ENCODE results near the gene FAM81B. TPM values are rescaled to one million over a fixed set of nuclear protein-coding genes. Genes with fewer than 3 reads are reported as not detected.

FAM81B gene
- total and polyA plus RNA-seq, 3 donors from 2014 or later, result 27.1 to 65.2 (median 63.3) TPM

DNA sequence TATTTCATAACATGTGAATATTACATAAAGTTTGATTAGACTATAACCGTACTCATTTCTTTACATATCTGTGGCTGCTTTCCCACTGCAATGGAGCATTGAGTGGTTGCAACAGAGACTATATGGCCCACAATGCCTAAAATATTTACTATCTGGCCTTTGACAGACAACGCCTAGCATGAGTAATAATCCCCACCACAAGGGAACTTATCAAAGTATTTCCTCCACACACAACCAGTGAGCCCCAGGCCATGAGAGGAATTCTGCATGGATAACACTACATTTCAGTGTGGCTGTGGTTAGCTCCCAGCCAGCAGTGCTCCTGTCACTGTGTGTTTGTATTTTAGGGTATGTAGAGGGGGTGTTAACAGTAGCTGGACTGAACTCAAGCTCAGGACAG, 54.8 kb downstream of the FAM81B start:
- Histone ChIP-seq H3K4me3 (no peak overlapping the region), H3K27me3 (no peaks in the 10 kb centered on the region), H3K9me3 (no peaks in the 10 kb centered on the region), H3K36me3 (ENCODE audit: low read depth, missing control alignments) (no peaks in the 10 kb centered on the region), H3K4me1 (no peaks in the 10 kb centered on the region), H3K27ac (no peak overlapping the region)
- DNase-seq, result no peak
- intact Hi-C loops (cut with DNase I; ENCODE audit: low total_unique reads), result no loop called here
- TF ChIP-seq, protein P1, sequence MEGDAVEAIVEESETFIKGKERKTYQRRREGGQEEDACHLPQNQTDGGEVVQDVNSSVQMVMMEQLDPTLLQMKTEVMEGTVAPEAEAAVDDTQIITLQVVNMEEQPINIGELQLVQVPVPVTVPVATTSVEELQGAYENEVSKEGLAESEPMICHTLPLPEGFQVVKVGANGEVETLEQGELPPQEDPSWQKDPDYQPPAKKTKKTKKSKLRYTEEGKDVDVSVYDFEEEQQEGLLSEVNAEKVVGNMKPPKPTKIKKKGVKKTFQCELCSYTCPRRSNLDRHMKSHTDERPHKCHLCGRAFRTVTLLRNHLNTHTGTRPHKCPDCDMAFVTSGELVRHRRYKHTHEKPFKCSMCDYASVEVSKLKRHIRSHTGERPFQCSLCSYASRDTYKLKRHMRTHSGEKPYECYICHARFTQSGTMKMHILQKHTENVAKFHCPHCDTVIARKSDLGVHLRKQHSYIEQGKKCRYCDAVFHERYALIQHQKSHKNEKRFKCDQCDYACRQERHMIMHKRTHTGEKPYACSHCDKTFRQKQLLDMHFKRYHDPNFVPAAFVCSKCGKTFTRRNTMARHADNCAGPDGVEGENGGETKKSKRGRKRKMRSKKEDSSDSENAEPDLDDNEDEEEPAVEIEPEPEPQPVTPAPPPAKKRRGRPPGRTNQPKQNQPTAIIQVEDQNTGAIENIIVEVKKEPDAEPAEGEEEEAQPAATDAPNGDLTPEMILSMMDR (IDR thresholded peaks at IDR 0.05), result no peak
- TF ChIP-seq POLR2A (IDR thresholded peaks at IDR 0.05), result no peak
- 86 to 88% methylated on average over 2 of the region's 2 CpGs for WGBS, 2 donors

DNA sequence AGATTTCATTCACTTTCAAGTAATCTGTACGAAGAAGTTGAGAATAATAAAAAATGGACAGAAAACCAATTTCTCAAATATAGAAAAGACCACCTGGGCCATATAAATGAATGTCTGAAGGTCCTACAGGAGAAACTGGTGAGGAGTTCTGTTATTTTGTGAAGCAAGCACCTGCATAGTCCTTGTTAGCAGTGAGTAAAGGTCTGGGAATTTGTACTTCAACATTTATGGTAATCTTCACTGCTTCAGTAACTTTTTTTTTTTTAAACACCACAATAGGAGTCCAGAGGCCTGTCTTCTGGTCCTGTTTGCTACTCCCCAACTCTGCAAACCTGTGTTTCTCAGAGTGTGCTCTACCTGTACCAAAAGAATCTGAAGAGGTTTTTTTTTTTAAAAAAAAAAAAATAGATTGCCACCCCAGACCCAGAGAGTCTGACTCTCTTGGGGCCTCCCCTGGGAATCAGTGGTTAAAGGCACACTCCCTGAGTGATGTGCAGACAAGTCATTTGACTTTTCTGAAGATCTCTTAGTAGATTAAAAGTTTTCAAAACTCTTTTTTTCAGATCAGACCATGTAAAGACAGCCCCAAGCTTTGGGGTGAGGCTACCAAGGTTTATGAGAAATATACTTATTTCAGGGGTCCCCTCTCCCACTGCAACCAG, 55.5 kb downstream of the FAM81B start:
- no peaks in the 10 kb centered on the region for H3K4me1 ChIP-seq
- intact Hi-C loops (cut with DNase I; ENCODE audit: low total_unique reads), result no loop called here
- H3K4me3 ChIP-seq, result no peak overlapping the region
- H3K27ac ChIP-seq, result no peak overlapping the region
- WGBS, 2 donors, result 84 to 93% methylated on average over 1 of the region's 1 CpG
- H3K36me3 ChIP-seq (ENCODE audit: low read depth, missing control alignments), result no peaks in the 10 kb centered on the region
- no peak for DNase-seq
- TF ChIP-seq, protein P1 (IDR thresholded peaks at IDR 0.05), result no peak
- no peak for TF ChIP-seq POLR2A (IDR thresholded peaks at IDR 0.05)
- no peaks in the 10 kb centered on the region for H3K27me3 ChIP-seq
- no peaks in the 10 kb centered on the region for H3K9me3 ChIP-seq

DNA sequence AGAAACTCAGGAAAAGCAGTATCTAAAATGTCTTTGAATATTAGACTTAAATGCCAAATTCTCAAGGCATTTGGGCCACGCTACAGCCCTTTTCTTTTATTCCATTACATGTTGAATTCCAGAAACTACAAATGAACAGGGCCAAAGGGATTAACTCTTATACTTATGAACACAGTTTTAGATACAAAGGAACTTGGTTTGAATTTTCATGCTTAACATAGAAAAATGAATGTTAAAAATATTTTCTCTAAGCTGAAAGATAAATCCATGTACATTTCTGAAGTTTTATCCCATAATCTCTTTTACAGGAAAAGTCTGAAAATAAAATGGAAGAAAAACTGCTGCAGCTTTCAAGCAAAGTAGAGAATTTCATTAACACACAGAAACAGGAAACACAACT, 56.8 kb downstream of the FAM81B start:
- no peaks in the 10 kb centered on the region for H3K9me3 ChIP-seq
- H3K4me1 ChIP-seq, result no peaks in the 10 kb centered on the region
- TF ChIP-seq POLR2A (IDR thresholded peaks at IDR 0.05), result no peak
- TF ChIP-seq, protein P1 (IDR thresholded peaks at IDR 0.05), result no peak
- intact Hi-C loops (cut with DNase I; ENCODE audit: low total_unique reads), result no loop called here
- no peaks in the 10 kb centered on the region for H3K27me3 ChIP-seq
- WGBS, 2 donors, result 69 to 71% methylated on average over 1 of the region's 1 CpG
- no peak overlapping the region for H3K4me3 ChIP-seq
- no peak for DNase-seq
- H3K36me3 ChIP-seq (ENCODE audit: low read depth, missing control alignments), result no peaks in the 10 kb centered on the region
- no peak overlapping the region for H3K27ac ChIP-seq

DNA sequence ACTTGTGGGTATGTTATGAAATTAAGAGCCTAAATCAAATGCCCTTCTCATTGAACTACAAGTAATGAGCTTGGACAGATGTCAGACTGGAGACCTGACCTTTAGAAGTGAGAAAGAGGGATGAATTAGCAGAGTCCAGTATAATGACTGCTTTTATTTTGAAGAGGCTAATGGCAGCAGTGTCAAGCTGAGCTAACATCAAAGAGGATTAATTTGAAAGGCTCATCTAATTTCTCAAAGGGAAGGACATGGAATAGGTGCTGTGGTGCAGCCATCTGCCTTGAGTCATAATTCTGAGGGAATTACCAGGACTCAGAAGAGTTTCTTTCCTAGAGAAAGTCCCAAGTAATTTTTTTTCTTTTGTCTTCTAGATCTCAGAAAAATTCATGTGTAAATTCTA, 57.6 kb downstream of the FAM81B start:
- DNase-seq, result no peak
- intact Hi-C loops (cut with DNase I; ENCODE audit: low total_unique reads), result no loop called here
- Histone ChIP-seq H3K9me3 (no peaks in the 10 kb centered on the region), H3K36me3 (ENCODE audit: low read depth, missing control alignments) (no peaks in the 10 kb centered on the region), H3K27me3 (no peaks in the 10 kb centered on the region), H3K4me3 (no peak overlapping the region), H3K4me1 (no peaks in the 10 kb centered on the region), H3K27ac (no peak overlapping the region)
- TF ChIP-seq, protein P1 (IDR thresholded peaks at IDR 0.05), result no peak
- TF ChIP-seq POLR2A (IDR thresholded peaks at IDR 0.05), result no peak

DNA sequence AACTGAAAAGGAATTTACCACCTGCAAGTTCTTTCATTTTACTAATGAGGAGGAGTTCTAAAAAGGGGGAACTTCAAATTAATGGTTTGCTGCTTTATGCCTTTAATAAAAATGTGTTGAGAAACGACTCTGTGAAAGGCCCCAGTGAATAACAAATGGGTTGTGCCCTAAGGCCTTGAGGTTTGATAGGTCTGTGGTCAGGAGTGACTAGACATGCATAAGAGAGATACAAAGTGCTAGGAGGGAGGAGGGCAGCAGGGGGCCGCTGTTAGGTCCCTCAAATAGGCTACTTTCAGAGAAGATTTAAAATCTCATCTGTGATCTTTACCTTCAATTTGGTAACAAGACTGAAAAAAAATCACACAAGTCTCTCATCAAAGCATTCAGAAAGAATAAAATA, 58.3 kb downstream of the FAM81B start:
- no peak for DNase-seq
- TF ChIP-seq POLR2A (IDR thresholded peaks at IDR 0.05), result no peak
- TF ChIP-seq, protein P1 (IDR thresholded peaks at IDR 0.05), result no peak
- intact Hi-C loops (cut with DNase I; ENCODE audit: low total_unique reads), result no loop called here
- no peaks in the 10 kb centered on the region for H3K36me3 ChIP-seq (ENCODE audit: low read depth, missing control alignments)
- no peaks in the 10 kb centered on the region for H3K4me1 ChIP-seq
- H3K4me3 ChIP-seq, result no peak overlapping the region
- no peaks in the 10 kb centered on the region for H3K9me3 ChIP-seq
- no peaks in the 10 kb centered on the region for H3K27me3 ChIP-seq
- no peak overlapping the region for H3K27ac ChIP-seq
- WGBS, 2 donors, result 61 to 68% methylated on average over 2 of the region's 2 CpGs
